Stimulated activated CD4-positive, alpha-beta T cell treated with anti-CD3 and anti-CD28 coated beads, Interleukin-12 subunit alpha, Interleukin-12 subunit beta, amount 100 ng/mL, for 48 hours (primary cell): ENCODE data around the gene SMAD9.
"Not testable (repeated sequence)": the region's sequence is repeated elsewhere in the genome, so short reads cannot be mapped to it uniquely, and the experiment has no call there.

ENCODE experiments used
- DNase-seq, 3 donors: peaks; one replicate each; pipeline ENCODE4 v3.0.0-alpha.2; 2020; ENCODE audit warnings: low read depth in 2 of 3, low spot score in 1 of 3

The SMAD9 gene

DNA sequence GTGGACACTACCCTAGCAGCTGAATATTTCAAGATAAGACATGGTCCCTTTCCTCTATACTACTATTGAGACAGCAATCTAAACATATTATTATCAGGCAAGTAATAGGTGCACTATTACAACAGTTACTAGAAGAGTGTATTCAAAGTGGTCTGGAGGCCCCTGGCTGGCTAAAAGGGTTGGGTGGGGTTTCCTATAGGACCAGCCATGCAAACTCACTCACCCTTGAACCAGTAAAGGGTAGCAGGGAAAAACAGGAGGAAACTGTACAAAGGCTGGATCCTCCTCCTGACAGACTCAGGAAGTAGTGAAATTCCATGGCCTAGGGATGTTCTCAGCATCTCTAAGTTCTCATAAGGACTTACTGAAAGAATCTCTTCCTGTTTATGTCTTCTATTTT, 7.7 kb downstream of the SMAD9 start:
- no peak for DNase-seq

DNA sequence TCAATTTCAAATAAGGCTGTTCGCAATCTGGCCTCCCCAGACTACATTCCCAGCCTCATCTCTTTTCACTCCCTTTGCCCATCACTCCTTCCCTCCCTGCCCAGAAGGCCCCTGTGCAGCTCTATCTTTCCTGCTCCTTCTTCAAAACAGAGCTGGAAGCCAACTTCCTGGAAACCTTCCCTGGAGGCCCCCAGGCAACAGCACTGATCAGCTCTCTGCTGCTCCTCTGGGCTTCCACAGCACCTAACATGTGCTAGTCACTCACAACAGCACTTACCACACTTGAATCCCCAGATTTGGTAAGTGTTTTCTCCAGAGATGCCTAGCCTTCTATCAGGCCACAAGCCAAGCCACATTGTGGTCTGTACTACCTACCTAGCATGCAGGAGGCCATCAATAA, 9.5 kb downstream of the SMAD9 start:
- no peak for DNase-seq

GRCh38 chr13:36907821-36908220, 12.2 kb downstream of the SMAD9 start:
- DNase-seq, result no peak

DNA sequence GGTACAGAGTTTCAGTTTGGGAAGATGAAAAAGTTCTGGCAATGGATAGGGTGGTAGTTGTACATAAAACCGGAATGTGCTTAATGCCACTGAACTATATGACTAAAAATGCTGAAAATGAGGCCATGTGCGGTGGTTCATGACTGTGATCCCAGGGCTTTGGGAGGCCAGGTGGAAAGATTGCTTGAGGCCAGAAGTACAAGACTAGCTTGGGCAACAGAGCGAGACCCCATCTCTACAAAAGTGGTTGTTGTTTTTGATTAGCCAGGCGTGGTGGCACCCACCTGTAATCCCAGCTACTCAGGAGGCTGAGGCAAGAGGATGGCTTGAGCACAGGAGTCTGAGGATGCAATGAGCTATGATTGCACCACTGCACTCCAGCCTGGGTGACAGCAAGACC, 12.8 kb downstream of the SMAD9 start:
- DNase-seq, result no peak

GRCh38 chr13:36905944-36906343, 14.1 kb downstream of the SMAD9 start:
- DNase-seq, result no peak

- DNase-seq, result no peak
Measured at GRCh38 chr13:36903925-36904595, 16.0 kb downstream of the SMAD9 start.

- DNase-seq, result no peak
Measured at GRCh38 chr13:36897054-36897616, 22.9 kb downstream of the SMAD9 start.

DNA sequence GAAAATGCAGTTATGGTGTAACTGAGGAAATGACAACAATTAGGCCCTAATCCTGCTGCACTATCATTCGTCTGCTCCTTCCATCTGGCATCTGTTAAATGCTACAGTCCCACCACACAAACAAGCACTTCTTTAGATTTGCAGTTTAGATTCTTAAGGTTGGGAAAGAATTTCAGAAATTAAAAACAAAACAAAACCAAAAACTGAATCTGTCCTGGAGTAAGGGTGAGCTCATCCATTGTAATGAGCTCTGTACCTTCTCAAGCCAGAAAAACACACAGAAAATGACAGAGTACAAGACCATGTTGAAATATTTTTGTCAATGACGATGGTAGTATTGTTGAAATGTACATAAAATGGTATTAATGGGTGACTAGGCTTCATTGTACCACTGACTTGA, 28.3 kb downstream of the SMAD9 start:
- DNase-seq, result no peak

DNA sequence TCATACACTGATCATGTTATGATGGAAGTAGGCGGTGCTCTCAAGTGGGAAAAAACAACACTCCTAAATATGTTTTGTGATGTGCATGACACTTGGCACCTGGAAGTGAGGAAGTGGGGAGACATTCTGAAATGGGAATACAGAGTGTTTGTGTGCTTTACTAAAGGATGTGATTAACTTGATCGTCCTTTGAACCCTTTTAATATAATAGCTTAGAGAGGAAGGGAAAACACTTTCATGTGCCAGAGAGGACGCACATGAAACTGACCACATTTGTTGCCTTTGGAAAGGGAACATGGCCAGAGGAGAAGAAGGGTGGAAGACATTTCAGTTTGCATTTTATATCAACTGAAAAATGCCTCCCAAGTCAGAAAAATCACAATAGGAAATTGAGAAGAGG, 31.4 kb downstream of the SMAD9 start:
- no peak for DNase-seq

DNA sequence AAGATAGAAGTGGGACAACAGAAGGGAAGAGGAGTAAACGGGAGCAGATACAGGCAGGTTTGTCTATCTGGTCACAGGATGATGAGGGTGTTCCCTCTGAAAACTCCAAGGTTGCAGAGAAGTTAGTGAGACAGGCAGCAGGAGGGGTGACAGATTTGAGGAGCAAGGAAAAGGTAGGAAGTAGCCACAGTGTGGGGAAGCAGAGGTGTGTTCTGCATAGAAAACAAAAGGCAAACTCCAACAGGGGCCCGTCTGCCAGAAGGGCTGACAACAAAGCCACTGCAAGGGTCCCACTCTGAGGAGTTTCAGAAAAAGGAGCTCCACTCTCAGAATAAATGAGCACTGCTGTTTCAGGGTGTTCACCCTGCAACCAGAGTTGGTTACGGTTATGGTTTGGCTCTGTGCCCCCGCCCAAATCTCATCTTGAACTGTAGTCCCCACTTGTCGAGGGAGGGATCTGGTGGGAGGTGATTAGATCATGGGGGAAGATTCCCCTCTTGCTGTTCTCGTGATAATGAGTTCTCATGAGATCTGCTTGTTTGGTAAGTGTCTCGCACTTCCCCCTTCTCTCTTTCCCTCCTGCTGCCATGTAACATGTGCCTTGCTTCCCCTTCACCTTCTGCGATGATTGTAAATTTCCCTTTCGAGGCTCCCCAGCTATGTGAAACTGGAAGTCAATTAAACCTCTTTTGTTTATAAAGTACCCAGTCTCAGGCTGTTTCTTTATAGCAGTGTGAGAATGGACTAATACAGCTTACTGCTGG, 32.1 kb downstream of the SMAD9 start:
- no peak for DNase-seq

- no peak for DNase-seq
Measured at GRCh38 chr13:36885901-36886300, 34.1 kb downstream of the SMAD9 start.

- no peak for DNase-seq
Measured at GRCh38 chr13:36884235-36884634, 35.8 kb downstream of the SMAD9 start.

- no peak for DNase-seq
Measured at GRCh38 chr13:36883824-36884223, 36.2 kb downstream of the SMAD9 start.

- DNase-seq, result not testable (repeated sequence)
Measured at GRCh38 chr13:36883392-36883791, 36.6 kb downstream of the SMAD9 start.

DNA sequence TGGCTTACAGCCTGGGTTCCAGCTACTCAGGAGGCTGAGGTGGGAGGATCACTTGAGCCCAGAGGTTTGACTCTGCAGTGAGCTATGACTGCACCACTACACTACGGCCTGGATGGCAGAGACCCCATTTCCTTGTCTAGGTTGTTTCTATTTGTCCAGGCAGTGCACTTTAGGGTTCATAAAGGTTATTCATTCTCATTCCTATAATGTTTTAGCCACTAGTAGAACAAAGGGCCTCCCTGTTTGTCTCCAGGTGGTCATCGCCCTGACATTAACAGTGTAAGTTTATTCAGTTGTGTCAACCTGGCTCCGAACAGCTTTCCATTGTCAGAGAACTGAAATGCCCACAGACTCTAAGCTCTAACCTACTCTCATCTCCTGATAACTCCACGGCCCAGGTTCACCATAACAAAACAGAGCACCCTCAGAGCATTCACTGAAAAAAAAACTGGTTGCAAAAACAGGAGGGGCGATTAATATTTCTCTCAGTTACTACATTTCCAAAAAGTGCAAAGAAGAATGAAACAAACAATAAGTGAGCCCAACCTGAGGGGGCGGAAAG, 37.1 kb downstream of the SMAD9 start:
- no peak for DNase-seq

GRCh38 chr13:36880961-36881360, 39.1 kb downstream of the SMAD9 start:
- no peak for DNase-seq

GRCh38 chr13:36879218-36879938, 40.7 kb downstream of the SMAD9 start:
- DNase-seq, result no peak

DNA sequence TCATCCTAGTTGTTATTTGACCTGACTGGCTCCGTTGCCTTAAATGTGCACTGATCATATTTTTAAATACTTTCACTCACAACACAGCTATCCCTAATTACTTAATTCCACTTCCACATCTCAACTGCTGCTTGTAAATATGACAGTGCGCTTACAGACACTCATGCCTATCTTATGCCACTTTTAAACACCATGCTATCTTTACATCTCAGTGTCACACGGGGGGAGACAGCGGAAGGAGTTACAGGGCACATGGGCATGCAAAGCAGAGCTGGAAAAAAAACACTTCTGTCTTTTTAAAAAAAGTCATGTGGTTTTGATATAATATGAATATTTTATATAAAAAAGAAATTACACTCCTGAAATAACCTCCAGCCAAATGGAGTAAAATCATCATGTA, 44.1 kb downstream of the SMAD9 start:
- DNase-seq, result no peak

GRCh38 chr13:36875431-36875830, 44.6 kb downstream of the SMAD9 start:
- no peak for DNase-seq

DNA sequence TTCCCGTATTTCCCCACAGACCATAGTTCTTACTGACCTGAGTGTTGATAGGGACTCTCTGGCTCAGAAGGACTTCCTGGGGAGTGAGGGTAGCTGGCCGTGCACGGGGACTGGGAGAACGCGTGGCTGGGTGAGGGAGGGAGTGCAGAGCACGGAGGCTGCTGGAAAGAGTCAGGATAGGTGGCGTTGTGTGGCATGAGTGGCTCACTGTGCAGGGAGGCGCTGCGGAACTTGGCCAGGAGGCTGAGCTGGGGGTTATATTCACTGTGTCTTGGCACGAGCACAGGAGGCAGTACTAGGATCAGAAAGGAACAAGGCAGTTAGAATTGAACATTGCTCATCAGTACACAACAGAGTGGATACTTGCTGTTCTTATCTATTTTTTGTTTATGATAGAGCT, 47.4 kb downstream of the SMAD9 start:
- DNase-seq, result no peak

DNA sequence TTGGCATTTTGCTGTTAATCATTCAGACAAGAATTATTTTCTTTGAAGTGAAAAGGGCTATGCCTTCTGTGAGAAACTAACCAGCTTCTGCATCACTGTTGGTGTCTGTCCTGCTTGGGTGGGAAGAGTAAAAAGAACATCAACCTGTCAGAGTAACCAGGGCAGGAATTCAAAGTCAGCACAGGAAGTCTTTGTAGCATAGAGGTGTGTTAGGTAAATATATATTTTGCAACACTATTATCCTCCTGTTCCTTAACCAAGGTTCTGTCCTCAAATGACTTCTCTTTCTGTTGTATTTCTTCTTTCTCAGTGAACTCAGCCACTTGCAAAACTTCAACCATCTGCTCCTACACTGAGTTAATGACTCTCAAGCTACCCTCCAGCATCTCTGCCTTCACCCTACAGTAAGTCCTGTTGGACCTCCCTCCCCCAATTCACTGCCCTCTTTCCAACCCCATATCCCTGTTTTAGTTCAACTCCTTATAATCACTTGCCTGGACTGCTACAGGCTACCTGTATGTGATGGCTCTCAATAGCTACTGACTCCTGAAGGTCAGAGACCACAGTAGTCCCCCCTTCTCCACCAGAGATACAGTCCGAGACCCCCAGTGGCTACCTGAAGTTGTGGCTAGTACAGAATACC, 49.9 kb downstream of the SMAD9 start:
- DNase-seq, result no peak
